Hematopoietic multipotent progenitor cell treated with erythropoietin and hydrocortisone succinate and interleukin-3 and kit ligand, for 15 days (in vitro differentiated cells): ENCODE results near the gene CSAG2.
"Not testable (repeated sequence)": the region's sequence is repeated elsewhere in the genome, so short reads cannot be mapped to it uniquely, and the experiment has no call there.

Source experiments
- DNase-seq: peaks from one replicate; pipeline ENCODE4 v3.0.0-alpha.2; 2015; ENCODE audit warnings: low spot score

The CSAG2 gene, protein sequence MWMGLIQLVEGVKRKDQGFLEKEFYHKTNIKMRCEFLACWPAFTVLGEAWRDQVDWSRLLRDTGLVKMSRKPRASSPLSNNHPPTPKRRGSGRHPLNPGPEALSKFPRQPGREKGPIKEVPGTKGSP

DNA sequence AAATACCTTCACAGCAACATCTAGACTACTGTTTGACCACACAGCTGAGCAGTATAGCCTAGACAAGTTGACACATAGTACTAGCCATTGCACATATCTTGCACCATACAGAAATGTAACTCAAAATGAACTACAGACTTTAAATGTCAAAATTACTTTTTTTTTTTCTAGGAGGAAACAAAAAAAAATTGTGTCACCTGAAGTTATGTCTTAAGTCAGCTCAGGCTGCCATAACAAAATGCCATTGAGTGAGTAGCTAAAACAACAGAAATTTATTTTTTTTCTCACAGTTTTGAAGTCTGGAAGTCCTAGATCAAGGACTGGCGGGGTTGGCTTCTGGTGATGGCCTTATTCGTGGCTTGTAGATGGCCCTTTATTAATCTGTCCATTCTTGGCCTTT lies at the start of gene CSAG2:
Gene CSAG2, minus strand, starts transcription at position 101 of the 400 bp plus-strand sequence. CDS start 161 bp downstream, outside the sequence.
- not testable (repeated sequence) for DNase-seq

DNA sequence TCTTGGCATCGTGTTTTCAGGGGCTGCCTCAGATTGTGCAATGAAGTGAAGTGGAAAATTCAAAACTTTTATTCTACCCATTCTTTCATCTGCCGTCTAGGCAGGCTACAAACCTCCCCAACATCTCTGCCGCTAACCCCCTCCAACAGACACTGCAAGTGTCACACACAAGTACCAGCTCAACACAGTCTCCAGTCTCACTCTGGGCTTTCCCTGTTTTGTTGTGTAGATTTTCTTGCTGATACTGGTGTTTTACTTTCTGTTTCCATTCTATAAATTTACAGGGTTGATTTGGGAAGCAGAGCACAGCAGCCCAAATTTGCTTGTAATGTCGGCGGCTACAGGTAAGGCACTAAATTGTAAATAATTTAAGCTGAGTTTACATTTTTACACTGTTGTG lies 45.8 kb upstream of the CSAG2 start:
- DNase-seq: not testable (repeated sequence)

DNA sequence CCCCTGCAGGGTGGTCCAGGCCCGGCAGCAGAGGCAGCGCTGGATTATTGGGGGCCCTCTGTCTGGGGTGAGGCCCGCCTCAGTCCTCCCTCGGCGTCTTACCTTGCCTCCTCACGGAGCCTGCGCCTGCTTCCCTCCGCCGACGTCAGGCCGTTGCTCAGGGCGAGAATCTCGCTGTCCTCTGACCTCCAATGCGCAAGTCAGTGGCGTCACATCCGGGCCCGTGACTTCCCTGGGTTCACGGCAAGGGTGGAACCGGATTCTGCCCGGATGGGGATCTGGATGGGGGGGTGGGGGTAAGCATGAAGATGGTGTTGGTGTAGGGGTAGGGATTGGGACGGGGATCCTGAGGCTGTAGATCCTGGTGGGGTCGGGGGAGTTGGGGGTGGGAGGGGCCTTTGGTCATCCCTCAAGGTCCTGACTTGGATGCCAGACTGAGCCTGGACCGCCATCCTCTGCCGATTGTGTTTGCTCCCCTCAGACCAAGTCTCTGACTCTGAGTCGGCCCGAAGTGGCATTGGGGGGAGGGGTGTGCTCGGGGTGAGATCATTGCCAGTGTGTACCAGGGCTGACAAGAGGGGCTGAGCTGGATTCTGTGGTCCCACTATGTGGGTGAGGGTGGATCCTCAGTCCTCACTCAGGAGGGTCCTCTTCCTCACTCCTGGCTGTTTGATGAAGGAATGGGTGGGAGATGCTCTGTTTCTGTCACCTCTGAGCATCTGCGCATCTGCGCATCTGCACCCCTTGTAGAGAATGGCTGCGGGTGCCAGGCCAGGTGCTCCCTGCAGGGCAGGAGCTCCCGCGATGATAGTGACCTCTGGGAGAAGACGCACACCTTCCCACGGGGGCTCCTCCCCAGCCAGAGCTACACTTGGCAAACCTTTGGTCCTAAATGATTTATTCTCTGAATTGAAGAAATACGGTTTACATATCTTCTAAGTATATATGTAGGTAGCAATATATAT lies 44.9 kb upstream of the CSAG2 start, which contains the start of gene MAGEA2:
Gene MAGEA2, minus strand, starts transcription at position 157 of the 965 bp plus-strand sequence. CDS start 2,479 bp downstream, outside the sequence.
- not testable (repeated sequence) for DNase-seq

GRCh38 chrX:152738560-152738959 lies 29.5 kb upstream of the CSAG2 start:
- DNase-seq: no peak

DNA sequence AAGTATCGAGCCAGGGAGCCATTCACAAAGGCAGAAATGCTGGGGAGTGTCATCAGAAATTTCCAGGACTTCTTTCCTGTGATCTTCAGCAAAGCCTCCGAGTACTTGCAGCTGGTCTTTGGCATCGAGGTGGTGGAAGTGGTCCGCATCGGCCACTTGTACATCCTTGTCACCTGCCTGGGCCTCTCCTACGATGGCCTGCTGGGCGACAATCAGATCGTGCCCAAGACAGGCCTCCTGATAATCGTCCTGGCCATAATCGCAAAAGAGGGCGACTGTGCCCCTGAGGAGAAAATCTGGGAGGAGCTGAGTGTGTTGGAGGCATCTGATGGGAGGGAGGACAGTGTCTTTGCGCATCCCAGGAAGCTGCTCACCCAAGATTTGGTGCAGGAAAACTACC lies 27.5 kb upstream of the CSAG2 start:
- not testable (repeated sequence) for DNase-seq

DNA sequence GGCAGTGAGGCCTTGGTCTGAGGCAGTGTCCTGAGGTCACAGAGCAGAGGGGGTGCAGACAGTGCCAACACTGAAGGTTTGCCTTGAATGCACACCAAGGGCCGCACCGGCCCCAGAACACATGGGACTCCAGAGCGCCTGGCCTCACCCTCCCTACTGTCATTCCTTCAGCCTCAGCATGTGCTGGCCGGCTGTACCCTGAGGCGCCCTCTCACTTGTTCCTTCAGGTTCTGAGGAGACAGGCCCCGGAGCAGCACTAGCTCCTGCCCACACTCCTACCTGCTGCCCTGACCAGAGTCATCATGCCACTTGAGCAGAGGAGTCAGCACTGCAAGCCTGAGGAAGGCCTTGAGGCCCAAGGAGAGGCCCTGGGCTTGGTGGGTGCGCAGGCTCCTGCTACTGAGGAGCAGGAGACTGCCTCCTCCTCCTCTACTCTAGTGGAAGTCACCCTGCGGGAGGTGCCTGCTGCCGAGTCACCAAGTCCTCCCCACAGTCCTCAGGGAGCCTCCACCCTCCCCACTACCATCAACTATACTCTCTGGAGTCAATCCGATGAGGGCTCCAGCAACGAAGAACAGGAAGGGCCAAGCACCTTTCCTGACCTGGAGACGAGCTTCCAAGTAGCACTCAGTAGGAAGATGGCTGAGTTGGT lies 26.9 kb upstream of the CSAG2 start:
- DNase-seq: no peak

DNA sequence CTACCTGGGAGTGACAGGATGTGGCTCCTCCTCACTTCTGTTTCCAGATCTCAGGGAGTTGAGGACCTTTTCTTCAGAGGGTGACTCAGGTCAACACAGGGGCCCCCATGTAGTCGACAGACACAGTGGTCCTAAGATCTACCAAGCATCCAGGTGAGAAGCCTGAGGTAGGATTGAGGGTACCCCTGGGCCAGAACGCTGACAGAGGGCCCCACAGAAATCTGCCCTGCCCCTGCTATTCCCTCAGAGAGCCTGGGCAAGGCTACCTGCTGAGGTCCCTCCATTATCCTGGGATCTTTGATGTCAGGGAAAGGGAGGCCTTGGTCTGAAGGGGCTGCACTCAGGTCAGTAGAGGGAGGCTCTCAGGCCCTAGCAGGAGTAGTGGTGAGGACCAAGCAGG lies 26.0 kb upstream of the CSAG2 start:
- no peak for DNase-seq

GRCh38 chrX:152734143-152734858 lies 25.2 kb upstream of the CSAG2 start:
- not testable (repeated sequence) for DNase-seq

- no peak for DNase-seq
These were observed 24.3 kb upstream of the CSAG2 start, which contains the start of the genes CSAG1 and MAGEA12 for GRCh38 chrX:152733261-152733975. Gene CSAG1 (minus strand): TSS chrX:152733721. CDS start chrX:152732460, 1,261 bp downstream. Gene MAGEA12 (plus strand): TSS chrX:152733757. CDS start chrX:152736162, 2,405 bp downstream.

DNA sequence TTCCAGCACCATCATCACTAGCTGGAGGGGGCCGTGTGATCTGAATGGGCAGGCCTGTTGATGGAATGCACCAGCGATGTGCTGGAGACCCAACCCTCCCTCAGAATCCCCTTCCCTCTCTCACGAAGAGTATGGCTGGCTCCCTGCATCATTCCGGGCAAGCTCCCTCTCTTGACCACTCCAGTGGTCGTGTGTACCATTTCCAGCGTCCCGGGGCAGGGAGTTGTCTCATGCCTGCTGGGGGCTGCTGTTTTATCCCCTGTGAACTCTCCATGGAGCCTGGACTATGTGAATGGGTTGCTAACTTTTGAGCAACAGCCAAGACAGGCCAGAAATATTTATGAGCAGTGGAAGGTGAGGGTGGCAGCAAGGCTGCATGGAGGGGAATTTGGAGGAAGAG lies 16.3 kb upstream of the CSAG2 start:
- DNase-seq: no peak

DNA sequence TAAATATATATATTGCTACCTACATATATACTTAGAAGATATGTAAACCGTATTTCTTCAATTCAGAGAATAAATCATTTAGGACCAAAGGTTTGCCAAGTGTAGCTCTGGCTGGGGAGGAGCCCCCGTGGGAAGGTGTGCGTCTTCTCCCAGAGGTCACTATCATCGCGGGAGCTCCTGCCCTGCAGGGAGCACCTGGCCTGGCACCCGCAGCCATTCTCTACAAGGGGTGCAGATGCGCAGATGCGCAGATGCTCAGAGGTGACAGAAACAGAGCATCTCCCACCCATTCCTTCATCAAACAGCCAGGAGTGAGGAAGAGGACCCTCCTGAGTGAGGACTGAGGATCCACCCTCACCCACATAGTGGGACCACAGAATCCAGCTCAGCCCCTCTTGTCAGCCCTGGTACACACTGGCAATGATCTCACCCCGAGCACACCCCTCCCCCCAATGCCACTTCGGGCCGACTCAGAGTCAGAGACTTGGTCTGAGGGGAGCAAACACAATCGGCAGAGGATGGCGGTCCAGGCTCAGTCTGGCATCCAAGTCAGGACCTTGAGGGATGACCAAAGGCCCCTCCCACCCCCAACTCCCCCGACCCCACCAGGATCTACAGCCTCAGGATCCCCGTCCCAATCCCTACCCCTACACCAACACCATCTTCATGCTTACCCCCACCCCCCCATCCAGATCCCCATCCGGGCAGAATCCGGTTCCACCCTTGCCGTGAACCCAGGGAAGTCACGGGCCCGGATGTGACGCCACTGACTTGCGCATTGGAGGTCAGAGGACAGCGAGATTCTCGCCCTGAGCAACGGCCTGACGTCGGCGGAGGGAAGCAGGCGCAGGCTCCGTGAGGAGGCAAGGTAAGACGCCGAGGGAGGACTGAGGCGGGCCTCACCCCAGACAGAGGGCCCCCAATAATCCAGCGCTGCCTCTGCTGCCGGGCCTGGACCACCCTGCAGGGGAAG lies 5.0 kb upstream of the CSAG2 start, which contains the start of gene MAGEA2B:
Gene MAGEA2B, plus strand, starts transcription at position 814 of the 973 bp plus-strand sequence. CDS start 2,479 bp downstream, outside the sequence.
- not testable (repeated sequence) for DNase-seq

DNA sequence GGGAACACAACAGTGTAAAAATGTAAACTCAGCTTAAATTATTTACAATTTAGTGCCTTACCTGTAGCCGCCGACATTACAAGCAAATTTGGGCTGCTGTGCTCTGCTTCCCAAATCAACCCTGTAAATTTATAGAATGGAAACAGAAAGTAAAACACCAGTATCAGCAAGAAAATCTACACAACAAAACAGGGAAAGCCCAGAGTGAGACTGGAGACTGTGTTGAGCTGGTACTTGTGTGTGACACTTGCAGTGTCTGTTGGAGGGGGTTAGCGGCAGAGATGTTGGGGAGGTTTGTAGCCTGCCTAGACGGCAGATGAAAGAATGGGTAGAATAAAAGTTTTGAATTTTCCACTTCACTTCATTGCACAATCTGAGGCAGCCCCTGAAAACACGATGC lies 4.1 kb upstream of the CSAG2 start:
- not testable (repeated sequence) for DNase-seq

DNA sequence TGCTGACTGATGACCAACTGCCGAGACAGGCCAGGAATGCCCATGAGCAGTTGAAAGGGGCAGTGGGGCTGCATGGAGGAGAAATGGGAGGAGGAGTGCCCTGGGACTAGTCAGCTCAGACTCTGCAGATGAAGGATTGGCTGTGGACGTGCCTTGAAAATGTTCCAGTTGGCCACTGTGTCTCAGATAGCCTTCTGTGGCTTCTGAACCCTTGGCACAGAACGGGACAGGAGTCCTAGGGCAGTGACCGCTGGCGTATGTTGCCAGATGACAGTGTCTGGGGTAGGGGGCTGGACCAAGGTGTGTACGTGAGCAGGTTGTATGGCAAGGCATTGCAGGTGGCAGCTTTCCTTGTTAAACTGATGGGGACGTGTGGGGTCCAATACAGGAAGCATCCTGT lies 2.6 kb downstream of the CSAG2 start:
- DNase-seq: not testable (repeated sequence)

GRCh38 chrX:152700390-152700789 lies 8.7 kb downstream of the CSAG2 start:
- DNase-seq: not testable (repeated sequence)

GRCh38 chrX:152697952-152698931 lies 10.8 kb downstream of the CSAG2 start, which contains the start of gene MAGEA3:
Gene MAGEA3 (plus strand): TSS chrX:152698794. CDS start chrX:152700833, 2,039 bp downstream.
- not testable (repeated sequence) for DNase-seq

DNA sequence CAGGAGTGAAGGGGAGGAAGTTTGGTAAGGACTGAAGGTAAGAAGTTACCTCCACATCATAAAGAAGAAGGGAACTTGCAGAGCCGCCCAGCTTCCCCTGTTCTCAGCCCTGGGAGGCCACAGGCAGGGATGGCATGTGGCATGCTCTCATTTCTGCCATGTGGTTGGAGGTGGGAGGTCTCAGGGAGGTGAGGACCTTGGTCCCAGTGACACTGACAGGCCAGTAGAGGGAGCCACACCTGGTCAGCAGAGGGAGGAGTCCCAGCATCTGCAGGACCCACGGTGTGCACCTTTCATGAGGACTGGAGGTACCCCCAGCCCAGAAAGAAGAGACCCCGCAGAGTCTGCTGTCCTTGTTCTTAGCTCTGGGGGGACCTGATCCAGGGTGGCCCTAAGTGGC lies 28.1 kb downstream of the CSAG2 start:
- DNase-seq: not testable (repeated sequence)

GRCh38 chrX:152674652-152675051 lies 34.4 kb downstream of the CSAG2 start:
- DNase-seq: not testable (repeated sequence)

DNA sequence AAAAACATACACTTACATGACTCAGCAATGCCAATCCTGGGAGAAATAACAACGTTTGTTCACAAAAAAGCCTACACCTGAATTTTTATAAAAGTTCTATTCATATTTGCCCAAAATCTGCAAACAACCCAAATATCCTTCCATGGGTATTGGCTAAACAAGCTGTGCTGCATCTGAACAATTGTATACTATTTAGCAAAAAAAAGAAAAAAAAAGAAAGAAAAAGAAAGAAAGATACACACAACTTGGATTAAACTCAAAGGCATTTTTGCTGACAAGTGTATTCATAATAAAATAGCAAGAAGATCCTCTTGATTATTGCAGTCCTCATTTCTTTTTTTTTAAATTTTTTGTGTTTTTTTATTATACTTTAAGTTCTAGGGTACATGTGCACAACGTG lies 34.9 kb downstream of the CSAG2 start:
- DNase-seq: no peak
